ENCODE results near the gene TYMP. TPM values are rescaled to one million over a fixed set of nuclear protein-coding genes. Genes with fewer than 3 reads are reported as not detected.

Gene TYMP
- total RNA-seq, 1 donor from 2014 or later: 2.1 TPM

GRCh38 chr22:50563413-50564160 lies 33.8 kb upstream of the TYMP start:
- no peak for DNase-seq (ENCODE audit: low read depth)

GRCh38 chr22:50562523-50563412 lies 33.0 kb upstream of the TYMP start, which contains the start of gene SYCE3:
SYCE3 (minus strand) TSS chr22:50562919; CDS start chr22:50556405, 6,514 bp downstream.
- DNase-seq (ENCODE audit: low read depth): peak; percentile 95

- DNase-seq (ENCODE audit: low read depth): no peak
Observed at GRCh38 chr22:50561401-50562358, 31.9 kb upstream of the TYMP start.

GRCh38 chr22:50560034-50560433 lies 30.2 kb upstream of the TYMP start:
- no peak for DNase-seq (ENCODE audit: low read depth)

DNA sequence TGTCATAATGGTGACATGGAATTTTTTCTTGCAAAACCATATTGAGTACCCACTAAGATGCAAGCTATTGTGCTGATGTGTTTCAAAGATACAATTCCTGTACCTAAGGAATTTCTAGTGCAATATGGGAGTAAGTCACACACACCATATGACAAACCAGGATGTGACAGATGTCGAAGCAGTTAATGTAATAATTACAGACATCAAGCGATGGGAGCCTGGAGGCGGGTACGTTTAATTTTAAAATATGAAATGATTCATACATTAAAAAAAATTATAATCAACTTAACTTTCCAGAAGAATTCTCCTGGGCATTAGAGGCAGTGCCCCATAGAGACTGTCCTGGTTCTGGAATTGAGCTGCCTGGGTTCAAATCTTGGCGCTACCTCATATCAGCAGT lies 26.9 kb upstream of the TYMP start:
- DNase-seq (ENCODE audit: low read depth): no peak

DNA sequence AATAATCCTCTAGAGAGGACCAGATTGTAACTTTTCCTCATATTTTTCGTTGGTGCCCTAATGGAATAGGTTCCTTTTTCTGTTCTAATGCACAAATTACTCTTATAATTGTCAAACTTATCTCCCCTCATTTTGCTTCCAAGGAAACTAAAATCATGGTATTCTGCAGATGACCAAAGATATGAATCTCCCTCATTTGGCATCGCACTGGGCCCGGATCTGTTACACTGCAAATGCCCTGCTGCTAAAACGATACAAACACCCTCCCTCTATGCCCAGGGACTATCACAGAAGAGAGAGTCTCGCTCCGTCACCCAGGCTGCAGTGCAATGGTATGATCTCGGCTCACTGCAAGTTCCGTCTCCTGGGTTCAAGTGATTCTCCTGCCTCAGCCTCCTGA lies 23.5 kb upstream of the TYMP start:
- no peak for DNase-seq (ENCODE audit: low read depth)

DNA sequence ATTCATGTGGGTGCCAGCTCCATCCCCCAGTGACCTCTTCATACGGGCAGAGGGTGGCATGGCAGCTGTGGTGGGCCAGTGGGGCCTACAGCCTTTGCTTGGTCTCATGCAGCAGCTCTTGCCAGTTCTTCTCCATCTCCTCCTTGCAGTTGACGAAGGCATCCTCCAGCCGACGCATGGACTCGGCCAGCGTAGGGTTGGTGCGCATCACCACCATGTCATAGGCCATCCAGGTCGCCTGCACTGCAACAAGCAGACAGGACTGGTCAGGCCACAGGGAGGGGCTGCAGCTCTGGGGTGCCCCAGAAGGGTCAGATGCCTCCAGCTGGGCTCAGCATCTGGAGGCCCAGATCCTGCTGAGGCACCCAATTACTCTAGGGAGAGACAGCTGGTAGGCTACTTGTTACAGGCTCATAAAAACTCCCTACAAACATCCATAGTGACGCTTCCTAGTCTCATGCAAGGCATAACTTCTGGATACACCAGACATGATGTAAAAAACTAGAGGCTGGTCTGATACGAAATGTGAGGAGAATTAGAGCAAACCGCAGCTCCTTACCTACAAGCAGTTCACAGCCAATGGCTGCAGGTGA lies 21.4 kb upstream of the TYMP start:
- DNase-seq (ENCODE audit: low read depth): no peak

DNA sequence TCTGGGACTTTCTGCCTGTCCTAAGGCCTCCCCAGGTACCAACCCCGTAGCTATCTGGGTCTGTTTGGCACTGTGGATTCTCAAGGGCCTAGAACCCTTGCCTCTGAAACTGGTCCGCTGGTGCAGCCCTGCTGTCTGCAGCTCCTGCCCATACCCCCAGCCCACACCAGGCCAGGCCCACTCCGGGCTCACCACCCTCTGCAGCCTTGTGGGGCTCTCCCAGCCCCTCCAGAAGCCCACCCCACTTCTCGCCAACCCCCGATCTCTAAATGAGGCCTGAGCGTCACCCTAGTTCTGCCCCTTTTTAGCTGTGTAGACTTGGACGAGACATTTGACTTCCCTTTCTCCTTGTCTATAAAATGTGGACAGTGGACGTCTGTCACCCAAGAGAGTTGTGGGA lies 20.6 kb upstream of the TYMP start:
- DNase-seq (ENCODE audit: low read depth): no peak

- DNase-seq (ENCODE audit: low read depth): no peak
Observed at GRCh38 chr22:50548921-50549790, 19.3 kb upstream of the TYMP start.

- DNase-seq (ENCODE audit: low read depth): no peak
Observed at GRCh38 chr22:50548040-50548920, 18.5 kb upstream of the TYMP start.

DNA sequence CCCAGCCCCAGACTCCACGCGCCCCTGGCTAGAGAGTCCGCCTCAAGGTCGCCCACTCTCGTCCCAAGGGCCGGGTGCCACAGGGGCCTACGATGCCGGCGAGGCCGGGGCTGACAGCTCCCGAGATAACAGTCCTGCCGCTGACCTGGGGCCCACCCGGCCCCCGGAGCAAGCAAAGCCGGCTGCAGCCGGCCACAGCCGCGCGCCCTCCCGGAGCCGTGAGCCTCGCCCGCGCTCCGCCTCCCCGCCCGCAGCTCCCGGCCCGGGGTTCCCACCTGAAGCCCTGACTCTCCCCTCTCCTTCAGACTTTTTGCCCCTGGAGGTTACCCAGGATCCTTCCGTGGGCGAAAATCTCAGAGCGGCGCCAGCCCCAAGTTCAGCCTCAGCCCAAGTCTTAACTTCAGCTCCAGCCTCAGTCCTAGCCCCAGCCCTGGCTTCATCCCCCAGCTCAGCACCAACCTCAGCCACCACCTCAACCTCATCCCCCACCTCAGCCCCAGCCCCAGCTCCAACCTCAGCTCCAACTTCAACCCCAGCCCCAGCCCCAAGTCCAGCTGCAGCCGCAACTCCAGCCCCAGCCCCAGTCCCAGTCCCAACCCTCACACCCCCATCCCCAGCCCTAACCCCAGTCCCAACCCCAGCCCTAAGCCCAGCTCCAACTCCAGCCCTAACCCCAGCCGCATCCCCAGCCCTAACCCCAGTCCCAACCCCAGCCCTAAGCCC lies 17.6 kb upstream of the TYMP start:
- no peak for DNase-seq (ENCODE audit: low read depth)

DNA sequence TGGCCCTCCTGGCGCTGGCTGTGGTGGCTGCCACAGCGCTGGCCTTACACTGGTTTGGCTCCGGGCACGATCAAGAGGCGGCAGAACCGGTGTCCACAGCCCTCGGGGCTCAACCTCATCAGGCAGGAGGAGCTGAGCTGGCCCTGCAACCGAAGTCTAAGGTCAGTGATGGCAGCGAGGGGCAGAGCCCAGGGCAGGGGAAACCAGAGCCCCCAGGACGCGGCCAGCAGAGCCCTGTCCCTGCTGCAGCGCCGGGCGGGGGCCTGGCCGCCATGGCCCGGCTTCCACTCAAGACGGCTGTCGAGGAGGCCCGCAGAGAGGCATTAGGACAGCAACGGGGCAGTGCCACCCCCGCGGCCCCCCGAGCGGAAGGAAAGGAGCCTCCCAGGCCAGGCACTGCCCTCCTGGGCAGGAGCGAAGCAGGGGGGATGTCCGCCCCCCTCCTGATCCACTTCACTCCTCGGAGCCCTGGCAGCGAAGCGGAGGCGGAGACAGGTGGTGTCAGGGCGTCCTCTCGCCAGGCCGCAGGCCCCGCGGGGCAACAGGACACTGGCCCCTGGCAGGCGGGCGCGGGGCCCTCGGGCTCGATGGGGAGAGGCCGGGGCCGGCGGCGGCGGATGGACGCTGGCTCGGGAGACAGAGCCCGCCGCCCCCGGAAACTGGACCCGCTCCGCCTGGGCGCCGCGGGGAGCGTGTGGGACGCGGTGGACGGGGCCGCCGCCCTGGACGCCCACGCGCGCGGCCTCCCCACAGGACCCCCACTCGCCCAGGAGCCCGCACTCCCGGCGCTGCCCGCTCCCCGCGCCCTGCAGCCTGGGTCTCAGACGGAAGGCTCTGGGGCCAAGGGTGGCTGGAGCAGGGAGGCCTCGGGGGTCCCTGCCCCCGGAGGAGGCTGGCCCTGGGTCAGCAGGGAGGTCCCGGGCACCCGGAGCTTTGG lies 16.8 kb upstream of the TYMP start:
- DNase-seq (ENCODE audit: low read depth): no peak

DNA sequence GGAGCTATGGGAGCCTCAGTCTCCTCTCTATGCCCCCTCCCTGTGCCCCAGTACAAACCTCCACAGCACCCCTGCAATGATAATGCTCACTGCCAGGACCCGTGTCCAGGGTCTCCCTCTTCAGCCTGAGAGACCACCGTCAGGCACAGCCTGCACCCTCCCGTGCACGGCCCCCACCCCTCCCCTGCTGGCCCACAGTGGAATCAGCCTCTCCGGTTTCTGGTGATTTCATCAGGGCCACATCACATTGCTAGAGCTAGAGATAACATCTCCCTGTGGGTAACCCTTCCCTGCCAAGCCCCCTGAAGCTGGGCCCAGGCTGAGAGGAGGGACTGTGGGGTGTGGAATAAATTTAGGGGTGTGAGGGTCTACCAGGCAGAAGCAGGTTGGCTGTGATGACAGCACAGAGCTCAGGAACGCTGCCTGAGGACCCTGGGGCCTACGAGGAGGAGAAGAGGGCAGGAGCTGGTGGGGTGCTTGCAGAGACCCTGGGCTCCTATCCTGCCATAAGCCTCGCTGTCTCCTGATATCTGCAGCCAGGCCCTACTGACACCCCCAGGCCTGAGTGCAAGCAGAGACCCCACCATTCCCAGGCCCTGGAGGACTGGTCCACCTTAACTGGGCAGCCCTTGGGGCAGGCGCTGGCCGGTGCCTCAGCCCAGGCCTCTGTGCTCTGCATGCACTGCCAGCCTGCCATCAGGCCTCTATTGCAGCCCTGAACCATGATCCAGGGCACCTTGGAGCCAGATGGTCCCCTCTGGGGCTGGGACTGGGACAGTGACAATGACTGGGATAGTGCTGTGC lies 15.9 kb upstream of the TYMP start, which contains the start of gene KLHDC7B:
TSS of gene KLHDC7B (plus strand) at position 378 of the 804 bp plus-strand sequence. CDS start at position 723, 345 bp downstream.
- no peak for DNase-seq (ENCODE audit: low read depth)

- DNase-seq (ENCODE audit: low read depth): no peak
Observed at GRCh38 chr22:50544746-50545253, 15.0 kb upstream of the TYMP start.

GRCh38 chr22:50544078-50544745 lies 14.4 kb upstream of the TYMP start:
- no peak for DNase-seq (ENCODE audit: low read depth)
